HL-60 (cell line): Measurements from ENCODE around the gene PAK5.
A peak's percentile ranks its signal among the peaks of the same experiment; 100 is the strongest.

Experiments used
- DNase-seq, 2 experiments: peaks; one replicate each; pipeline ENCODE4 v3.0.0-alpha.2; 2010 to 2020; ENCODE audit warnings: low read depth in 1 of 2, low spot score in 1 of 2
- H3K27ac ChIP-seq: fragments of 250-450 bp; sonication (Bioruptor Pico); replicated peaks from 2 replicates; pipeline ENCODE4 v1.5.1; 2020; ENCODE audit warnings: mild to moderate bottlenecking, moderate library complexity
- H3K27me3 ChIP-seq: fragments of 250-450 bp; sonication (Bioruptor Pico); 2 replicates; pipeline ENCODE4 v1.5.1; 2021; ENCODE audit warnings: mild to moderate bottlenecking, moderate library complexity; ENCODE audit not compliant: insufficient read depth, poor library complexity, severe bottlenecking
- H3K4me3 ChIP-seq: replicated peaks from 2 replicates; pipeline ENCODE4 v1.5.1; 2011; ENCODE audit warnings: mild to moderate bottlenecking, control low read depth, low read length; ENCODE audit not compliant: insufficient read depth
- CTCF ChIP-seq: IDR thresholded peaks from one replicate; pipeline ENCODE4 v1.5.1; 2011; ENCODE audit warnings: low read length, control low read depth, inconsistent platforms; ENCODE audit not compliant: insufficient read depth
- GABPA ChIP-seq: IDR thresholded peaks from 2 replicates; pipeline ENCODE4 v1.6.1; 2012; ENCODE audit warnings: low read depth
- POLR2AphosphoS5 ChIP-seq: IDR thresholded peaks from 2 replicates; pipeline ENCODE4 v1.6.1; 2012; ENCODE audit warnings: low read depth
- REST ChIP-seq: IDR thresholded peaks from 2 replicates; pipeline ENCODE4 v1.6.1; 2012; ENCODE audit warnings: low read depth; ENCODE audit not compliant: insufficient replicate concordance
- SPI1 ChIP-seq: IDR thresholded peaks from 2 replicates; pipeline ENCODE4 v1.6.1; 2012; ENCODE audit warnings: low read depth, mild to moderate bottlenecking, borderline replicate concordance

Gene PAK5

GRCh38 chr20:9518576-9519175 lies 320.2 kb downstream of the PAK5 start:
- DNase-seq = no peak
- H3K4me3 ChIP-seq = peak overlapping the region; percentile 54
- H3K27me3 ChIP-seq = peaks cover 40% of the 10 kb centered on the region
- no peak overlapping the region for H3K27ac ChIP-seq
- TF ChIP-seq CTCF (no peak), GABPA (no peak), REST (no peak), SPI1 (no peak), POLR2AphosphoS5 (no peak)

GRCh38 chr20:9517297-9518162 lies 321.3 kb downstream of the PAK5 start:
- no peak for DNase-seq
- Histone ChIP-seq H3K27me3 (peaks cover 50% of the 10 kb centered on the region), H3K4me3 (peak overlapping the region; percentile 54), H3K27ac (no peak overlapping the region)
- no peak for TF ChIP-seq SPI1
- TF ChIP-seq REST = no peak
- TF ChIP-seq GABPA = no peak
- TF ChIP-seq CTCF = no peak
- no peak for TF ChIP-seq POLR2AphosphoS5

- H3K27me3 ChIP-seq = peaks cover 53% of the 10 kb centered on the region
Measured at GRCh38 chr20:9516234-9516871, 322.5 kb downstream of the PAK5 start.

More at GRCh38 chr20:9516234-9516871, 322.5 kb downstream of the PAK5 start:
- TF ChIP-seq POLR2AphosphoS5 (no peak), SPI1 (no peak), GABPA (no peak), REST (no peak), CTCF (no peak)
- no peak for DNase-seq
- Histone ChIP-seq H3K27ac (no peak overlapping the region), H3K4me3 (peak overlapping the region; percentile 54)
